UCSD-AML1 (cell line): Measurements from ENCODE around the gene PPRC1.
A peak's percentile ranks its signal among the peaks of the same experiment; 100 is the strongest.

Experiments used
- DNase-seq: peaks from one replicate; lab custom pipeline; 2025; ENCODE audit not compliant: unreplicated experiment; lab: John Stamatoyannopoulos, UW

Gene PPRC1

DNA sequence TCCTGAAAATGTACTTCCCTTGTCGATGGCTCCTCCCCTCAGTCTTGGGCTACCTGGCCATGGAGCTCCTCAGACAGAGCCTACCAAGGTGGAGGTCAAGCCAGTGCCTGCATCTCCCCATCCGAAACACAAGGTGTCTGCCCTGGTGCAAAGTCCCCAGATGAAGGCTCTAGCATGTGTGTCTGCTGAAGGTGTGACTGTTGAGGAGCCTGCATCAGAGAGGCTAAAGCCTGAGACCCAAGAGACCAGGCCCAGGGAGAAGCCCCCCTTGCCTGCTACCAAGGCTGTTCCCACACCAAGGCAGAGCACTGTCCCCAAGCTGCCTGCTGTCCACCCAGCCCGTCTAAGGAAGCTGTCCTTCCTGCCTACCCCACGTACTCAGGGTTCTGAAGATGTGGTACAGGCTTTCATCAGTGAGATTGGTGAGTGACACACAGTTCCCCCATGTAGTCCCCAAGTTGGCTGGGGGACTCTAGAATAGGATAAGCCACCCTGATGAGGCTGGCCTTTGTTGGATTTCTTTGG lies 8.8 kb downstream of the PPRC1 start:
- no peak for DNase-seq

- DNase-seq, result no peak
These were observed 14.2 kb downstream of the PPRC1 start for GRCh38 chr10:102146971-102147428.

DNA sequence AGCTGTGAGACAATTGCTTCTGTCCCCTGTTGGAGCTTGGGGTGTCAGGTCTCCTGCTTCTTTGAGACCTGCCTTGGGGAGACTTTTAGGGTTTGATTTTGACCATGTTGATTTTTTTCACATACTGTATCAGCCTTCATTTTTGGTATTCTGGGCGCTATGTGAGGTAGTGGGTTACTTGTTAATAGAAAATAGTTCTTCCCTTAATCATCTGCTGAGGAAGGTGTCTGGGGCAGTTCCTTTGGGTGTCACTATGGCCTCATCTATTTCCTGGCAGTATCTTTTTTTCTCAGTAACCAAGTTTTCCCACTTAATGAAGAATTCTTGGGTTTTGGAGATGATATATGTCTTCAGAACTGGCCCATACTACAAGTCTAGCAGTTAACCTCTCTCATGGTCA lies 14.7 kb downstream of the PPRC1 start:
- DNase-seq, result no peak

DNA sequence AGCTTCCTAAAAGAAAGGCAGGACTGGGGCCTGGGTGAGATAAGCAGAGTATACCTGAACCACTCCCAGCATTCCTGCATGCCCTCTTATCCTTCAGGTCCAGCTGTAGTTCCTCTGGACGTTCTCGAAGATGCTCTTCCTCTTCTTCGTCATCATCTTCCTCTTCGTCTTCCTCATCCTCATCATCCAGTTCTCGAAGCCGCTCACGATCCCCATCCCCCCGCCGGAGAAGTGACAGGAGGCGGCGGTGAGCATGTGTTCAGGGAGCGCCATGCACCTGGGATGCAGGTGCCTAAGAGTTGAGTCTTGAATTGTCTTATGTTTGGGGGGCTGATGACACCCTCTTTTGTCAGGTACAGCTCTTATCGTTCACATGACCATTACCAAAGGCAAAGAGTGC lies 15.4 kb downstream of the PPRC1 start:
- DNase-seq, result no peak

DNA sequence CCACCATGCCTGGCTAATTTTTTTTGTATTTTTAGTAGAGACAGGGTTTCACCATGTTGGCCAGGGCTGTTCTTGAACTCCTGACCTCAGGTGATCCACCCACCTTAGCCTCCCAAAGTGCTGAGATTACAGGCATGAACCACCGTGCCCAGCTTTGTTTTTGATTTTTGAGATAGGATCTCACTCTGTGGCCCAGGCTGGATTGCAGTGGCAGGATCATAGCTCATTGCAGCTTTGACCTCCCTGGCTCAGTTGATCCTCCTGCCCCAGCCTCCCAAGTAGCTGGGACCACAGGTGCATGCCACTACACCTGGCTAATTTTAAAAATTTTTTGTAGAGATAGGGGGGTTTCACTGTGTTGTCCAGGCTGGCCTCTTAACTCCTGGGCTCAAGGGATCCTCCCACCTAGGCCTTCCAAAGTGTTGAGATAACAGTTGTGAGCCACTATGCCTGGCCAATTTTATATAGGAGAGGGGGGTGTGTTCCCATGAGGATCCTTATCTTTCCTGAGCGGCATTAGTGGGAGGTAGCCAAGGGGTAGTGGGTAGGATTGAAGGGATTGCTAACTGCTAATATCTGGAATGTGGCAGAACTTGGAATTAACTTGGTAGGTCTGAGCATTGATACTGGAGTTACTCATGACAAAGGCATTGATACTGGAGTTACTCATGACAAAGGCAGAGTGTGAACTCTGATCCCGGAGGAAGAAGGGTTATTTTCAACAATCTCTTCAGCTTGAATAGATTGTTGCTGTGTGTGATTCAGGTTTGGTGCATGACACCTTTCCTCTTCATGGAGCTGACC lies 18.3 kb downstream of the PPRC1 start:
- no peak for DNase-seq

DNA sequence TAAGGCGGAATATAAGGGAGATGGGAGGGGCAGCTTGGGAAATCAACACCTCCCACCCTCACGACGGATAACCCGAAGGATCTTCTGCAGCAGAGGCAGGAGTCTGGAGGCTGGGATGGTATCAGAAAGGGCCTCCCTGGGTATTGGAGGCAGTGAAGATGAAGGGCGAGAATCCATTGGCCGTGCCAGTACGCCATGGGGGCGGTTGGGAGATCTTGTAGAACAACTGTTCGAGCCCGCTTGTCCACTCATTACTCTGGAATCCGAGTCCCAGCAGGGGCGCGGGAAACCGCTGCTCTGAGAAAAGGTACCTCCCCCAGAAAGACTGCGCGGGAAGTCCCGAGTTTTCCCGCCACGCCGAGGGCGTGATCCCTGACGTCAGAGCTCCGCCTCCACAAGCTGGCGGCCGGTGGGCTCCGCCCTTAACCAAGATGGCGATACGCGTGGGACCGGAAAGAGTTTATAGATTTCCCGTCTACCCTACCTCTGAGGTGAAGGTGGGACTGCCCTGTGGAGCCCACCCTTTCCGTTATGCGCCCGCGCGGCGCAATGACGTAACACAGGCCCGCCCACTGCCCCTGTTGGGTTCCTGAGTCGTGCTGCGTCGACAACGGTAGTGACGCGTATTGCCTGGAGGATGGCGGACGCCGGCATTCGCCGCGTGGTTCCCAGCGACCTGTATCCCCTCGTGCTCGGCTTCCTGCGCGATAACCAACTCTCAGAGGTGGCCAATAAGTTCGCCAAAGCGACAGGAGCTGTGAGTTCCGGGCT lies 19.1 kb downstream of the PPRC1 start, which contains the start of gene NOLC1:
Gene NOLC1 (plus strand): TSS at position 616 of the 771 bp plus-strand sequence. CDS start 22 bp downstream, at position 638.
- peak; percentile 99 for DNase-seq

DNA sequence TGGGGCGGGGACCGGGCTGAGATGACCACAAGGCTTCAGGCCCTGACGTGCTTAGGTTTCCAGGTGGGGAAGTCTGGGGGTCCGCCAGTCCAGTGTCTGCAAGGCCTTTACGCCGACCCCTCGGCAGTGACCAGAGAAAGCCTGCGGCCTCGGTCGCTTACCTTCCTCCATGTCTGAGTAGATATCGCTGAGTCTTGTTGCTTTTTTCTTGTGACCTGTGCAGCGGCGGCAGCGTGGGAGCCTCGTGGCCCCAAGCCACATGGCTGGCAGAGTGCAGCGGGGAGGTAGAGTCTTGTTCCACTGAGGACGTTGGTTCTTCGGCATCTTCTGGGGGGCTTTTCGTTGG lies 19.7 kb downstream of the PPRC1 start:
- no peak for DNase-seq

- no peak for DNase-seq
These were observed 20.3 kb downstream of the PPRC1 start for GRCh38 chr10:102153093-102153620.

GRCh38 chr10:102154466-102155116 lies 21.8 kb downstream of the PPRC1 start:
- DNase-seq, result no peak

DNA sequence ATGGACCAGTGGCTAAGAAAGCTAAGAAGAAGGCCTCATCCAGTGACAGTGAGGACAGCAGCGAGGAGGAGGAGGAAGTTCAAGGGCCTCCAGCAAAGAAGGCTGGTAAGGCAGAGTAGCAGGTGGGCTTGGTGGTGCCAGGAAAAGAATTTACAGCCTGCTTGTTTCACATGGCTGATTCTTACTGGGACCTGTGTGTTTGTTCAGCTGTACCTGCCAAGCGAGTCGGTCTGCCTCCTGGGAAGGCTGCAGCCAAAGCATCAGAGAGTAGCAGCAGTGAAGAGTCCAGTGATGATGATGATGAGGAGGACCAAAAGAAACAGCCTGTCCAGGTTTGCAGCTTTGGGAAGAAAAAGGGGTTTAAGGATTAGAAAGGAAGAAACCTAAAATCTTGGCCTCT lies 24.4 kb downstream of the PPRC1 start:
- no peak for DNase-seq

DNA sequence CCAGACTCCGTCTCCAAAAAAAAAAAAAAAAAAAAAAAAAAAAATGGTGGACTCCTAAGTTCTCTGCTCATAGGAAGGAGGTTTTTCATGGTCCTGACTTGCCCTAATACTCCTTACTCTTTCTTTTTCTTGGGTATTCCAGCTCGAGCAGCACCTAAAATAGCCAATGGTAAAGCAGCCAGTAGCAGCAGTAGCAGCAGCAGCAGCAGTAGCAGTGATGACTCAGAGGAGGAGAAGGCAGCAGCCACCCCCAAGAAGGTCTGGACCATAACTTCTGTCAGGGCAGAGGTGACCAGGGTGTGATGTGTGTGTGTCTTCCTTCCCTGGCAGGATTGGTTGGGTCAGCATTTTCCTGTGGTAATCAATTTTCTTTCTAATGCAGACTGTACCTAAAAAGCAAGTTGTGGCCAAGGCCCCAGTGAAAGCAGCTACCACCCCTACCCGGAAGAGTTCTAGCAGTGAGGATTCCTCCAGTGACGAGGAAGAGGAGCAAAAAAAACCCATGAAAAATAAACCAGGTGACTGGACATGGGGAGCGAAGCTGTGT lies 26.3 kb downstream of the PPRC1 start:
- DNase-seq, result no peak

DNA sequence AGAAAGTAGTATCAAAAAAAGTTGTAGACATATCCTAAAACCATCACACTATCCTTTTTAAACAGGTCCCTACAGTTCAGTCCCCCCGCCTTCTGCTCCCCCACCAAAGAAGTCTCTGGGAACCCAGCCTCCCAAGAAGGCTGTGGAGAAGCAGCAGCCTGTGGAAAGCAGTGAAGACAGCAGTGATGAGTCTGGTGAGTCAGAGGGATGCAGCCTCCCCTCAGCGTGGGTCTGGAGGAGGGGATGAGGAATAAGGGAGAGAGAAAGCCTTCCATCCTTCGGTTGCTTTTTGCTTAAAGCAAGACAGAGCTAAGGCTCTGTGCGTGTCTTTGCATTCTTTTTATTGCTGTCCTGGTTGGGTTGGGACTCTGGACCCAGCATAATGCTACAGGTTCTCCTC lies 27.0 kb downstream of the PPRC1 start:
- DNase-seq, result no peak

GRCh38 chr10:102163342-102163989 lies 30.6 kb downstream of the PPRC1 start:
- DNase-seq, result peak; percentile 17

DNA sequence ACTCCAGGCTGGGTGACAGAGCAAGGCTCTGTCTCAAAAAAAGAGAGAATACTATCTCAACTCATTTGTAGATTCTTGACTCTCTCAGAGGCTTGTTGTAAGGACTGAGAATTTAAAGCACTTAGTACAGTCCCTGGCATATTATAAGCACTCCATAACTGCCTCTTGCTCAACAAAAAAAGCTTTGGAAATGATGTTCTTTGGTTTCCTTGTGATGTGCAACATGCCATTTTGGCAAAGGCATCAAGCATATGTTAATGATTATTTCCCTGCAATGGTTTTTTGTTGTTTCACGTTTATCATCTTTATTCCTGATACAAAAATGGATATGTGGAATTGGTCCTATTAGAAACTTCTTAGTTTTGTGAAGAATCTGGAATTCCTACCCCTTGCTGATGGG lies 35.0 kb downstream of the PPRC1 start:
- no peak for DNase-seq

- no peak for DNase-seq
These were observed 37.8 kb downstream of the PPRC1 start for GRCh38 chr10:102170602-102171001.

- DNase-seq, result no peak
These were observed 39.4 kb downstream of the PPRC1 start for GRCh38 chr10:102172288-102172687.

DNA sequence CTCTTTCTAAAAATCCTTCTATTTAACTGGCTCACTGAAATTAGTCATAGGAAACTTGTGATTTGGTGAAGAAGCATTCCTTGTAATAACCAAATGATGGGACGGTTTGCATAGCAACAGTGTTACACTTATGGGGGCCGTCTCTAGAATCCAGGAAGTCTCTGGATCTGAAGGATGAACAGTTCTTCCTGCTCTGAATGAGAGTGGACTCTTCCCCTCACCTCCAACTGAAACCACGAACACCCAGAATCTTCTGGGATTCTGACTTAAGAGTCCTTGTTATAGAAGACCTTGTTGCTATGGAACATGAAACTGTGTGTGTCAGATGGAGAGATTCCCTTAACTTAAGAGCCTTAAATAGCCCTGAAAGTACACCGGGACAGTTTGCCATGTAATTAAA lies 42.6 kb downstream of the PPRC1 start:
- DNase-seq, result no peak

DNA sequence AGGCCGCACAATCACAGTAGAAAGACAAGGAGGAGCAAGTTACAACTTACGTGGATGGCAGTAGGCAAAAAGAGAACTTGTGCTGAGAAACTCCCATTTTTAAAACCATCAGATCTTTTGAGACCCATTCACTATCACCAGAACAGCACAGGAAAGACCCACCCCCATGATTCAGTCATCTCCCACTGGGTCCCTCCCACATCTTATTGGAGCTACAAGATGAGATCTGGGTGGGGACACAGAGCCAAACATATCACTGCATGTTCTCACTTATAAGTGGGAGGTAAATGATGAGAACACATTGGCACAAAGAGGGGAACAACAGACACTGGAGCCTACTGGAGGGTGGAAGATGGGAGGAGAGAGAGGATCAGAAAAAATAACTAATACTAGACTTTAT lies 51.8 kb downstream of the PPRC1 start:
- DNase-seq, result no peak

DNA sequence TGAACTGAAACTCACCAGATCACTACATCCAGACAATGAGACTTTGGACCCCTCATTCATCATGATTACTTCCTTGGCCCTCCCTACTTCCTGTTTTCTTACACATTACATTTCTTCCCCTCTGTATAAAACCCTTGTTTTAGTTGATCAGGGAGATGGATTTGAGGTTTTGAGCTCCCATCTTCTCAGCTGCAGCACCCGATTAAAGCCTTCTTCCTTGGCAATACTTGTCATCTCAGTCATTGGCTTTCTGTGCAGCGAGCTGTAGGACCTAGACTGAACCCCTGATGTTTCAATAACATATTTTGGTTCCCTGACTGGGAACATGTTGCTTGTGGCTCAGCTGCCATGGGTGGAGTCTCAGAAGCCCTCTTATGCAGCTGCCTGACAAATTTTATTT lies 52.4 kb downstream of the PPRC1 start:
- DNase-seq, result no peak

GRCh38 chr10:102185811-102186527 lies 53.1 kb downstream of the PPRC1 start:
- no peak for DNase-seq
